GM12873 (cell line): ENCODE data around the gene KCNA2.

ENCODE experiments used
- TF ChIP-seq, protein P1 (sequence below): IDR thresholded peaks from 2 replicates; pipeline ENCODE4 v1.5.1; 2012; ENCODE audit warnings: low read depth, mild to moderate bottlenecking, moderate library complexity, low read length, control low read depth; ENCODE audit not compliant: insufficient read depth; ENCODE audit errors: missing control alignments

KCNA2 gene

DNA sequence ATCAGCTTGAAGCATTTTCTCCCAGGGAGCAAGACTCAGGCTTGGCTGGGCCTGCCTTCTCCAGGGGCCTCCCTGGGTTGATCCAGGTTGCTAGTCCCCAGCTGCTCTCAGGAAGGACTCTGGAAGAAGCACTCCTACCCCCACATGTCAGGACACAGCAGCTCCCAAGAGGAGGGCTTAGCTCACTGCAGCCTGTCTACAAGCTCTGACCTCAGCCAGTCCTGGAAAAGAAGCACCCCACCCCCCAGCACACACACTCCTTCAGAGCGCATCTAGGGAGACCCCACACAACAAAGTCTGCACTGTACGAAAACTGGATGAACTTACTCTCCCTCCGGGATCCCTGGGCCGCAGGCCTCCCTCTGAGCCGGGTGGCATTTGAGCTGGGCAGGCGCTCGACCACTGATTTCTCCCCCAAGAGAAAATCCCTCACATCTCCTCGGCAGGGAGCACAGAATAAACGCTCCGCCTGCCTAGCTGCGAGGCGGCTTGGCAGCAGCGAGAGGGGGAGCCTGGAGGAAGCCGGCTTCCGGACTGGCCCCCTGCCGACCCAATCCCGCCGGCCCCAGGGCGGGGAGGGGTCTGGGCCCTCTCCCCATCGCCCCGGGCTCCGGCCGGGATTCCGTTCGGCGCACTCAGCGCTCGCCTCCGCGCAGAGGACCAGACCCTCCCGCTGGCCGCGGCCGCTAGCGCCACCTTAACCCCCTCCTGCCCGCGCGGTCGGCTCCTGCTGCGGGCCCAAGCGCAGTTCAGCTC lies at the start of gene KCNA2:
TSS of gene KCNA2 (minus strand) at position 458 of the 756 bp plus-strand sequence. CDS start 1,576 bp downstream, outside the sequence.
- TF ChIP-seq, protein P1, sequence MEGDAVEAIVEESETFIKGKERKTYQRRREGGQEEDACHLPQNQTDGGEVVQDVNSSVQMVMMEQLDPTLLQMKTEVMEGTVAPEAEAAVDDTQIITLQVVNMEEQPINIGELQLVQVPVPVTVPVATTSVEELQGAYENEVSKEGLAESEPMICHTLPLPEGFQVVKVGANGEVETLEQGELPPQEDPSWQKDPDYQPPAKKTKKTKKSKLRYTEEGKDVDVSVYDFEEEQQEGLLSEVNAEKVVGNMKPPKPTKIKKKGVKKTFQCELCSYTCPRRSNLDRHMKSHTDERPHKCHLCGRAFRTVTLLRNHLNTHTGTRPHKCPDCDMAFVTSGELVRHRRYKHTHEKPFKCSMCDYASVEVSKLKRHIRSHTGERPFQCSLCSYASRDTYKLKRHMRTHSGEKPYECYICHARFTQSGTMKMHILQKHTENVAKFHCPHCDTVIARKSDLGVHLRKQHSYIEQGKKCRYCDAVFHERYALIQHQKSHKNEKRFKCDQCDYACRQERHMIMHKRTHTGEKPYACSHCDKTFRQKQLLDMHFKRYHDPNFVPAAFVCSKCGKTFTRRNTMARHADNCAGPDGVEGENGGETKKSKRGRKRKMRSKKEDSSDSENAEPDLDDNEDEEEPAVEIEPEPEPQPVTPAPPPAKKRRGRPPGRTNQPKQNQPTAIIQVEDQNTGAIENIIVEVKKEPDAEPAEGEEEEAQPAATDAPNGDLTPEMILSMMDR = no peak

DNA sequence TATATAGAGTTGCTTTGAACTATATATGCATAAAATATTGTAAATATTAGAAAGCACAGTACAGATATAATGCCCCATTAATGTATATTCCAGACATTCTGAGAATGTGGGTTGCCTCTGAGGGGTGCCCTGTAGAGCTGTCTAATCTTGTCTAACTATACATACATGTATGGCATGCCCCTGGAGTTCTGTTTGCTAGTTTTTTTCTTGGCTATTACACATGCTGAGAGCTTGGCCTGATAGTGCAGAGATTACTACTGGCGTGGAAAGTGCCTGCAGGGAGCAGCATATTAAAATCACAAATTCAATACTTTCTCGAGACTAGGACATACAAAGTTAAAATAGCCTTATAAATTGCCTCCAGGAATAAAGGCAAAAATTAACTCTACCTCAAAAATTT lies 44.5 kb upstream of the KCNA2 start:
- TF ChIP-seq, protein P1 = no peak

DNA sequence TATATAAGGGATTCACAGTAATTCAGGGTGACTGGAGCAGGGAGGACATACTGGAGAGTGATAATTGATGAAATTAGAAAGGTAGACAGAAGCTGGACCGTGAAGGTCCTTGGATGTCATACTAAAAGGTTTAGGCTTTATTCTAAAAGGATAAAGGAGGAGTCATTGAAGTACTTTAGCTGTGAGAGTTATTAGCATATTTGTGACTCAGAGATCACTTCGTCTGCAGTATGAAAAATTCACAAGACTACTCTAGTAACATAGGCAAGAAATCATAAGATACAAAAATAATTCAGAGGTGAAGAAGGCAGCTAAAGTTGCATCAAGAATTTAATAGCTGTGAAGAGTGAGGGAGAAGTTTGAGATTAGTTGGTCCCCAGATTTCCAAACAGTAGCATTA lies 42.3 kb upstream of the KCNA2 start:
- TF ChIP-seq, protein P1 = no peak

DNA sequence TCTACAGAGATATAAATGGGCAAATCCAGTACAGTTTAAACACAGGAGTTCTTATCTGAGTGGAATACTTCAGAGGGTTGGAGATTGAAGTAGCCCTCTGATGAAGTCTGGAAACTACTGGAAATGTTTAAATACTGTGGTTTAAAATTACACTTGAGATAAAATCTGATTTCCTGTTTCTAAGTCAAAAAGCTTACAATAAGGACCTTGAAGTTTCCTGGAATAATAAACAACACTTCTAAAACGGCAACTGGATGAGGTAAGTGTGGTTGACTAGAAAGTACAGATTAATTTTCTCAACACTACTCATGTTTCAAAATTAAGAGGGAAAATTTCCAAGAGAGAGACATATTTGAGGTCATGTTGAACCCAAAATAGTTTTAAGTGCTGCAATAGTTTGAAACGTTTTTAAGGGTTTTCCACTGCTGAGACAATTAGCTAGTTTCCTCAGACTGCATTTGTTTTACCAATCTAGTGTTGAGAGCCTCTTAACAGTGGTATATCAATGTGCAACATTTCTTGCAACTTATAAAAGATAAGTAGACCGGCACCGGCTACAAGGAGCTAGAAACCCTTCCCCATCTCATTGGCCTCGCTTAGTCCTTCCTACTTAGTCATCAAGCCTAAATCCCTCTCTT lies 41.2 kb upstream of the KCNA2 start:
- TF ChIP-seq, protein P1 = no peak

DNA sequence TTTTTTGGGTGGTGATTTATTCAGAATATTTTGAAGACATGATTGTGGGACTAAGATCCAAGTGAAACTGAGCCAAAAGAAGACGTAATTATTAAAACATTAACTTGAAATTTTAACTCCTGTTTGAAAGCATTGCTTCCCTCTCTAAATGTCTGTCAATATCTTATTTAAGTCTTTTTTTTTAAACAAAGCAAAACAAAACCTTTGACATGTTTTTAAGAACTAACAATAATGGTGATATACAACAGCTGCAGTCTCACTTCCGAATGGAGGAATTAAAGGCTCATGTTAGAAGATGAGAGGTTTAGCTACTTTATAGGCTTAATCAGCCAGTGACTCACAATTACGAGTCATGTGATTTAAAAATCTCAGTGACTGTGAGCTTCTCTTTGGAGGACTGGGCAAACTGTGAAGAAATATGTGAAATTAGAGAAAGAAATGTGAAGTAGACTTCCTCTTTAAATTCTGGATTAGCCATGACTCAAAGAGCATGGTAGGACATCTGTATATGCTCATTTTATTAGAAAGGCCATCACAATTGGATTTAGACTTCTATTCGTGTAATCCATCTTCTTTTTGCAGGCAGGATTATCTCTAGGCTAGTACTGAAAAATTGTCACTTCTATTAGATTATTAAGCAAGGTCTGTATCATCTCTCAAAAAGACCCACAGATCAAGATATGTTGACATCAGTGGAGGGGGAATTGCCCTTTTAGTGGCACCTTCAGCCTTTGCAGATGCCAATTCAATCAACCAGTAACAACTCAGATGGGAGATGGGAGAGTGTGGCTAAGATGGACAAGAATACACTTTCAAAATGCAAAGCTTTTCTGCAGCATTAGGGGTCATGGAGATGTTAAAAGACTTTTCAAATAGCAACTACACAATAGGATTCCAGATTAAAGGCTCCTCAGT lies 39.9 kb upstream of the KCNA2 start:
- TF ChIP-seq, protein P1 = no peak

DNA sequence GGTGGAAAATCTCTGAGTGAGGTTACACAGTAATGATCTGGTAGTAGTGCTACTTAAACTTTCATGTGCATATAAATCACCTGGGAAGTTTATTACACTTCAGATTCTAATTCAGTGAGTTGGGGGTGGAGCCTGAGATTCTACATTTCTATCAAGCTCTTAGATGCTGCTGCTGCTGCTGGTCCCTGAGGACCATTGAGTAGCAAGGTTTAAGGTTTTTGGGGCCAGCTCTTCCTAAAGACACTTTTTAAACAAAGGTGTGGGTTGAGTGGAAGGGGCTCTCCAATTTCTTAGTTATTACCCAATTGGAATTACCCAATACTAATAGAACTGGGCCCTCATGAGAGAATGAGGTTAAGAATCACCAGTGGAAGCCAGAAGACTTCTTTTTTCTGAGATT lies 39.1 kb upstream of the KCNA2 start:
- TF ChIP-seq, protein P1 = no peak
